Fibroblast of lung (primary cell): ENCODE measurements around the gene RCSD1.

Experiments
- EZH2 ChIP-seq: IDR thresholded peaks from 2 replicates; pipeline ENCODE4 v1.5.1; 2012; ENCODE audit warnings: low read length, control low read depth, mild to moderate bottlenecking; ENCODE audit errors: missing control alignments
- TF ChIP-seq, protein P1 (sequence below), 2 donors: IDR thresholded peaks in 1 of 2; conservative IDR thresholded peaks in 1 of 2; 1 replicate in 1 of 2; 2 replicates in 1 of 2; pipeline ENCODE4 v1.5.1; 2011 to 2012; ENCODE audit warnings: low read length in 2 of 2, control low read depth in 1 of 2, inconsistent platforms in 1 of 2, low read depth in 1 of 2, mild to moderate bottlenecking in 1 of 2

GRCh38 chr1:167644551-167644950 lies 14.5 kb downstream of the RCSD1 start:
- TF ChIP-seq, protein P1, sequence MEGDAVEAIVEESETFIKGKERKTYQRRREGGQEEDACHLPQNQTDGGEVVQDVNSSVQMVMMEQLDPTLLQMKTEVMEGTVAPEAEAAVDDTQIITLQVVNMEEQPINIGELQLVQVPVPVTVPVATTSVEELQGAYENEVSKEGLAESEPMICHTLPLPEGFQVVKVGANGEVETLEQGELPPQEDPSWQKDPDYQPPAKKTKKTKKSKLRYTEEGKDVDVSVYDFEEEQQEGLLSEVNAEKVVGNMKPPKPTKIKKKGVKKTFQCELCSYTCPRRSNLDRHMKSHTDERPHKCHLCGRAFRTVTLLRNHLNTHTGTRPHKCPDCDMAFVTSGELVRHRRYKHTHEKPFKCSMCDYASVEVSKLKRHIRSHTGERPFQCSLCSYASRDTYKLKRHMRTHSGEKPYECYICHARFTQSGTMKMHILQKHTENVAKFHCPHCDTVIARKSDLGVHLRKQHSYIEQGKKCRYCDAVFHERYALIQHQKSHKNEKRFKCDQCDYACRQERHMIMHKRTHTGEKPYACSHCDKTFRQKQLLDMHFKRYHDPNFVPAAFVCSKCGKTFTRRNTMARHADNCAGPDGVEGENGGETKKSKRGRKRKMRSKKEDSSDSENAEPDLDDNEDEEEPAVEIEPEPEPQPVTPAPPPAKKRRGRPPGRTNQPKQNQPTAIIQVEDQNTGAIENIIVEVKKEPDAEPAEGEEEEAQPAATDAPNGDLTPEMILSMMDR (conservative IDR thresholded peaks at IDR 0.05 in 1 of 2, IDR thresholded peaks at IDR 0.05 in 1 of 2; ENCODE audit: low read depth in 1 of 2, low read length in 2 of 2): no peak
- TF ChIP-seq EZH2: no peak
